ENCODE results near the gene PDE1C. TPM values are rescaled to one million over a fixed set of nuclear protein-coding genes. Genes with fewer than 3 reads are reported as not detected.

PDE1C gene
- total RNA-seq, 1 experiment from 2014 or later, result 1.3 TPM

GRCh38 chr7:31950091-31950755 is 120.0 kb downstream of the PDE1C start:
- DNase-seq (ENCODE audit: low read depth), result peak; percentile 59

GRCh38 chr7:31948029-31948428 is 122.2 kb downstream of the PDE1C start:
- DNase-seq (ENCODE audit: low read depth), result peak; percentile 75

GRCh38 chr7:31940167-31940566 is 130.0 kb downstream of the PDE1C start:
- no peak for DNase-seq (ENCODE audit: low read depth)

GRCh38 chr7:31939076-31939475 is 131.1 kb downstream of the PDE1C start:
- no peak for DNase-seq (ENCODE audit: low read depth)

GRCh38 chr7:31938650-31939049 is 131.6 kb downstream of the PDE1C start:
- peak; percentile 81 for DNase-seq (ENCODE audit: low read depth)

GRCh38 chr7:31937982-31938381 is 132.2 kb downstream of the PDE1C start:
- no peak for DNase-seq (ENCODE audit: low read depth)

GRCh38 chr7:31935124-31936054 is 134.8 kb downstream of the PDE1C start:
- DNase-seq (ENCODE audit: low read depth), result no peak

- DNase-seq (ENCODE audit: low read depth), result no peak
These were observed 135.7 kb downstream of the PDE1C start for GRCh38 chr7:31934551-31934950.

- peak; percentile 24 for DNase-seq (ENCODE audit: low read depth)
These were observed 136.7 kb downstream of the PDE1C start for GRCh38 chr7:31933481-31933880.

GRCh38 chr7:31926991-31927584 is 143.1 kb downstream of the PDE1C start:
- no peak for DNase-seq (ENCODE audit: low read depth)

- DNase-seq (ENCODE audit: low read depth), result no peak
These were observed 144.3 kb downstream of the PDE1C start for GRCh38 chr7:31925753-31926454.

GRCh38 chr7:31924251-31924650 is 146.0 kb downstream of the PDE1C start:
- no peak for DNase-seq (ENCODE audit: low read depth)

GRCh38 chr7:31922848-31923247 is 147.4 kb downstream of the PDE1C start:
- no peak for DNase-seq (ENCODE audit: low read depth)

- no peak for DNase-seq (ENCODE audit: low read depth)
These were observed 149.2 kb downstream of the PDE1C start for GRCh38 chr7:31921047-31921446.

GRCh38 chr7:31919678-31920369 is 150.4 kb downstream of the PDE1C start:
- DNase-seq (ENCODE audit: low read depth), result no peak

GRCh38 chr7:31918706-31919393 is 151.4 kb downstream of the PDE1C start:
- DNase-seq (ENCODE audit: low read depth), result no peak

GRCh38 chr7:31917256-31917655 is 153.0 kb downstream of the PDE1C start:
- no peak for DNase-seq (ENCODE audit: low read depth)

- DNase-seq (ENCODE audit: low read depth), result no peak
These were observed 160.0 kb downstream of the PDE1C start for GRCh38 chr7:31910191-31910590.

GRCh38 chr7:31906479-31907171 is 163.6 kb downstream of the PDE1C start:
- no peak for DNase-seq (ENCODE audit: low read depth)

GRCh38 chr7:31903962-31904361 is 166.2 kb downstream of the PDE1C start:
- DNase-seq (ENCODE audit: low read depth), result no peak

Measured in HT1080 (cell line).